PC-3 (cell line): Measurements from ENCODE around the gene C16orf87. TPM values are rescaled to one million over a fixed set of nuclear protein-coding genes. Genes with fewer than 3 reads are reported as not detected.

Experiments
- ATAC-seq: fragments of 200-7000 bp; cut with Tn5 transposase; 2 replicates; pipeline ENCODE4 v1.9.1; 2020; ENCODE audit warnings: mild to moderate bottlenecking, moderate library complexity
- BruUV-seq: library from RNA; stranded (reverse); fragments of 400-500 nt; replicated peaks from 2 replicates; lab custom pipeline; 2021; lab: Mats Ljungman, UMichigan
- CTCF ChIA-PET: fragments of 300-600 bp; sonication (Branson Sonifier 250); formaldehyde crosslinking; loops from one replicate; lab custom pipeline; 2022; ENCODE audit warnings: antibody characterized with exemption; lab: Charles Lee
- POLR2A ChIA-PET: fragments of 300-600 bp; sonication (Branson Sonifier 250); formaldehyde crosslinking; loops from one replicate; lab custom pipeline; 2022; ENCODE audit warnings: antibody characterized with exemption; ENCODE audit not compliant: unreplicated experiment; lab: Charles Lee
- DNase-seq: peaks from one replicate; pipeline ENCODE4 v3.0.0-alpha.2; 2015
- H2AFZ ChIP-seq: fragments of 300-600 bp; sonication (generic); 2 replicates; pipeline ENCODE4 v1.6.0; 2016; ENCODE audit warnings: antibody characterized with exemption, low read length
- H3F3A ChIP-seq: fragments of 300-600 bp; sonication (generic); one replicate; pipeline ENCODE4 v1.6.0; 2017; ENCODE audit warnings: antibody characterized with exemption, low read length, control low read depth, mild to moderate bottlenecking; ENCODE audit not compliant: unreplicated experiment
- H3K27ac ChIP-seq: fragments of 300-600 bp; sonication (generic); 2 replicates; pipeline ENCODE4 v1.5.1; 2016; ENCODE audit warnings: mild to moderate bottlenecking, low read length
- H3K27me3 ChIP-seq: fragments of 300-600 bp; sonication (generic); 2 replicates; pipeline ENCODE4 v1.6.1; 2016; ENCODE audit warnings: low read length, mixed read lengths
- H3K36me3 ChIP-seq: fragments of 300-600 bp; sonication (generic); 2 replicates; pipeline ENCODE4 v1.6.1; 2016; ENCODE audit warnings: low read depth, mixed run types, low read length, mixed read lengths
- H3K4me1 ChIP-seq: fragments of 300-600 bp; sonication (generic); 2 replicates; pipeline ENCODE4 v1.5.1; 2016; ENCODE audit warnings: low read length; ENCODE audit not compliant: insufficient read depth
- H3K4me2 ChIP-seq: fragments of 300-600 bp; sonication (generic); 2 replicates; pipeline ENCODE4 v1.6.0; 2016; ENCODE audit warnings: low read length
- H3K4me3 ChIP-seq: fragments of 300-600 bp; sonication (generic); 2 replicates; pipeline ENCODE4 v1.5.1; 2016; ENCODE audit warnings: mild to moderate bottlenecking, low read length, mixed read lengths
- H3K79me2 ChIP-seq: fragments of 300-600 bp; sonication (generic); 2 replicates; pipeline ENCODE4 v1.6.1; 2017; ENCODE audit warnings: low read length, mixed read lengths
- H3K9ac ChIP-seq: fragments of 300-600 bp; sonication (generic); 2 replicates; pipeline ENCODE4 v1.6.0; 2016; ENCODE audit warnings: mild to moderate bottlenecking, low read length
- H3K9me2 ChIP-seq: fragments of 300-600 bp; sonication (generic); replicated peaks from 2 replicates; pipeline ENCODE4 v1.6.1; 2016; ENCODE audit warnings: mixed run types, low read length, mixed read lengths
- H3K9me3 ChIP-seq: fragments of 300-600 bp; sonication (generic); 2 replicates; pipeline ENCODE4 v1.6.1; 2016; ENCODE audit warnings: low read length, mixed read lengths
- H4K20me1 ChIP-seq: fragments of 300-600 bp; sonication (generic); 2 replicates; pipeline ENCODE4 v1.6.1; 2016; ENCODE audit warnings: low read length, mixed read lengths
- CTCF ChIP-seq: fragments of 300-600 bp; sonication (generic); conservative IDR thresholded peaks from 2 replicates; pipeline ENCODE4 v1.5.1; 2017; ENCODE audit warnings: antibody characterized with exemption, low read depth, mild to moderate bottlenecking, low read length
- EZH2 ChIP-seq: fragments of 300-600 bp; sonication (generic); IDR thresholded peaks from one replicate; pipeline ENCODE4 v1.6.1; 2017; ENCODE audit warnings: antibody characterized with exemption, mild to moderate bottlenecking, low read length; ENCODE audit not compliant: unreplicated experiment
- intact Hi-C: fragments of 100-400 bp; cut with micrococcal nuclease; formaldehyde crosslinking; loops from 2 replicates; pipeline ENCODE4 v1.9.0; 2023
- total RNA-seq: library from RNA; depleted of rRNA; stranded (reverse); fragments of >200 nt; gene quantifications from 2 replicates; pipeline ENCODE4 v1.2.3, GENCODE V29; 2014

Gene C16orf87
- total RNA-seq, 1 experiment from 2014 or later, result 4.0 TPM

GRCh38 chr16:46853713-46854443, 22.9 kb upstream of the C16orf87 start:
- no peaks in the 10 kb centered on the region for H3K9me2 ChIP-seq
- H3K9me3 ChIP-seq, result no peaks in the 10 kb centered on the region
- no peaks in the 10 kb centered on the region for H3K4me1 ChIP-seq
- CTCF ChIA-PET, result interaction anchor here (0.6 to 1.5 kb wide), 5 partner anchors 32 to 76 kb away, joined by 3 to 15 read pairs (median 4); no protein-coding TSS in a partner anchor
- POLR2A ChIA-PET, result no interaction called here
- H3F3A ChIP-seq, result no peaks in the 10 kb centered on the region
- peak; percentile 86 for TF ChIP-seq CTCF
- TF ChIP-seq EZH2, result no peak
- ATAC-seq, result peak; percentile 82
- intact Hi-C loops, result loop anchor here (1.0 to 5.0 kb wide), 2 partner anchors 55 to 73 kb away; no protein-coding TSS in a partner anchor
- no peaks in the 10 kb centered on the region for H3K36me3 ChIP-seq
- H2AFZ ChIP-seq, result no peak overlapping the region
- H3K27me3 ChIP-seq, result no peaks in the 10 kb centered on the region
- no TSS peak for BruUV-seq
- peak; percentile 66 for DNase-seq
- H3K79me2 ChIP-seq, result no peaks in the 10 kb centered on the region
- H4K20me1 ChIP-seq, result no peaks in the 10 kb centered on the region
- H3K4me2 ChIP-seq, result no peak overlapping the region
- no peak overlapping the region for H3K9ac ChIP-seq
- no peak overlapping the region for H3K4me3 ChIP-seq
- H3K27ac ChIP-seq, result no peak overlapping the region

GRCh38 chr16:46852130-46852529, 21.1 kb upstream of the C16orf87 start:
- CTCF ChIA-PET, result interaction anchor here (0.6 to 0.7 kb wide), 2 partner anchors 57 to 58 kb away, joined by 7 to 8 read pairs; no protein-coding TSS in a partner anchor
- Histone ChIP-seq H3K36me3 (no peaks in the 10 kb centered on the region), H3K79me2 (no peaks in the 10 kb centered on the region), H3K27me3 (no peaks in the 10 kb centered on the region), H4K20me1 (no peaks in the 10 kb centered on the region), H3K4me1 (no peaks in the 10 kb centered on the region), H3K4me3 (no peak overlapping the region), H3F3A (no peaks in the 10 kb centered on the region), H3K4me2 (no peak overlapping the region), H3K9me3 (no peaks in the 10 kb centered on the region), H3K9ac (no peak overlapping the region), H3K27ac (no peak overlapping the region), H3K9me2 (no peaks in the 10 kb centered on the region), H2AFZ (no peak overlapping the region)
- BruUV-seq, result no TSS peak
- ATAC-seq (no peak), DNase-seq (no peak)
- intact Hi-C loops, result loop anchor here (5.0 kb wide), 1 partner anchor 75 kb away; no protein-coding TSS in a partner anchor
- POLR2A ChIA-PET, result no interaction called here
- TF ChIP-seq EZH2, result no peak
- TF ChIP-seq CTCF, result no peak
